Measurements from ENCODE around the gene MLEC. TPM values are rescaled to one million over a fixed set of nuclear protein-coding genes. Genes with fewer than 3 reads are reported as not detected.

Gene MLEC
- polyA plus RNA-seq (2013, experiment 1 of 2; ENCODE audit: insufficient read length) = 122 TPM
- 112 TPM for polyA plus RNA-seq (2013, experiment 2 of 2; ENCODE audit: insufficient read length)

GRCh38 chr12:120686690-120687577 lies at the start of gene MLEC:
TSS of gene MLEC (plus strand) at chr12:120687149. CDS start at chr12:120687297, 148 bp downstream.
- peak; percentile 99 for DNase-seq

GRCh38 chr12:120639771-120640721 lies 46.9 kb upstream of the MLEC start, which contains the start of gene CABP1:
TSS of gene CABP1 (plus strand) at chr12:120640626. CDS start at chr12:120640686, 60 bp downstream.
- DNase-seq = no peak

- DNase-seq = peak; percentile 42
Measured at GRCh38 chr12:120640861-120641833, 45.8 kb upstream of the MLEC start.

- DNase-seq = no peak
Measured at GRCh38 chr12:120642121-120642520, 44.8 kb upstream of the MLEC start.

- no peak for DNase-seq
Measured at GRCh38 chr12:120642826-120643225, 44.1 kb upstream of the MLEC start.

GRCh38 chr12:120643574-120643973 lies 43.4 kb upstream of the MLEC start:
- no peak for DNase-seq

GRCh38 chr12:120646044-120646443 lies 40.9 kb upstream of the MLEC start:
- DNase-seq = no peak

GRCh38 chr12:120647375-120647755 lies 39.6 kb upstream of the MLEC start:
- no peak for DNase-seq

GRCh38 chr12:120649442-120650232 lies 37.3 kb upstream of the MLEC start:
- peak; percentile 12 for DNase-seq

- DNase-seq = no peak
Measured at GRCh38 chr12:120650233-120650690, 36.7 kb upstream of the MLEC start.

- DNase-seq = no peak
Measured at GRCh38 chr12:120651821-120652220, 35.1 kb upstream of the MLEC start.

- DNase-seq = no peak
Measured at GRCh38 chr12:120652656-120653435, 34.1 kb upstream of the MLEC start.

GRCh38 chr12:120653611-120654010 lies 33.3 kb upstream of the MLEC start:
- DNase-seq = no peak

GRCh38 chr12:120654656-120655055 lies 32.3 kb upstream of the MLEC start:
- DNase-seq = no peak

- DNase-seq = no peak
Measured at GRCh38 chr12:120656008-120656407, 30.9 kb upstream of the MLEC start.

GRCh38 chr12:120658286-120659150 lies 28.4 kb upstream of the MLEC start:
- DNase-seq = no peak

- DNase-seq = no peak
Measured at GRCh38 chr12:120659151-120659525, 27.8 kb upstream of the MLEC start.

- no peak for DNase-seq
Measured at GRCh38 chr12:120661432-120661831, 25.5 kb upstream of the MLEC start.

GRCh38 chr12:120662879-120663278 lies 24.1 kb upstream of the MLEC start:
- DNase-seq = no peak

All from fibroblast of skin of scalp (primary cell).